Uterus (tissue), 2 donors: Measurements from ENCODE around the gene KDM1B.

Experiments
- CTCF ChIP-seq, 4 experiments: fragments of 200-600 bp in 2 of 4; fragments of 450-650 bp in 2 of 4; sonication (generic) in 2 of 4; IDR thresholded peaks; one replicate each; pipeline ENCODE4 v1.5.1; 2016 to 2019; ENCODE audit warnings: antibody characterized with exemption in 4 of 4, mild to moderate bottlenecking in 2 of 4, moderate library complexity in 1 of 4
- POLR2A ChIP-seq, 2 donors: fragments of 450-650 bp; IDR thresholded peaks; one replicate each; pipeline ENCODE4 v1.6.1; 2016; ENCODE audit warnings: antibody characterized with exemption in 2 of 2, mild to moderate bottlenecking in 1 of 2, moderate library complexity in 1 of 2

- TF ChIP-seq CTCF (IDR thresholded peaks at IDR 0.05) (no peak), POLR2A (IDR thresholded peaks at IDR 0.05) (no peak)
Measured at GRCh38 chr6:18183766-18184165, 28.5 kb downstream of the KDM1B start.
